CD14-positive monocyte (primary cell): ENCODE results near the gene PKHD1. TPM values are rescaled to one million over a fixed set of nuclear protein-coding genes. Genes with fewer than 3 reads are reported as not detected.

ENCODE experiments used
- DNase-seq, 3 donors: peaks; one replicate each; pipeline ENCODE4 v3.0.0-alpha.2; 2011 to 2022
- H2AFZ ChIP-seq: 2 replicates; pipeline ENCODE4 v1.6.0; 2012; ENCODE audit warnings: mild to moderate bottlenecking, low read depth, low read length, inconsistent platforms; ENCODE audit not compliant: insufficient read depth, poor library complexity, severe bottlenecking
- H3K27ac ChIP-seq, 2 donors: 1 replicate in 1 of 2; 2 replicates in 1 of 2; pipeline ENCODE4 v1.5.1; 2012 to 2013; ENCODE audit warnings: low read length in 2 of 2, control low read depth in 1 of 2, inconsistent platforms in 1 of 2, low read depth in 1 of 2, mild to moderate bottlenecking in 1 of 2
- H3K27me3 ChIP-seq, 2 donors: one replicate each; pipeline versions ENCODE4 v1.6.0 to v1.6.1; 2011 to 2013; ENCODE audit warnings: low read length in 2 of 2; ENCODE audit not compliant: control insufficient read depth in 2 of 2, insufficient read depth in 2 of 2
- H3K36me3 ChIP-seq, 2 donors: replicated peaks in 1 of 2; 1 replicate in 1 of 2; 2 replicates in 1 of 2; pipeline versions ENCODE4 v1.5.1 to v1.6.1; 2012 to 2013; ENCODE audit warnings: low read length in 2 of 2, control low read depth in 1 of 2, inconsistent platforms in 1 of 2, mild to moderate bottlenecking in 1 of 2; ENCODE audit not compliant: insufficient read depth in 2 of 2, control insufficient read depth in 1 of 2
- H3K4me1 ChIP-seq, 2 donors: 1 replicate in 1 of 2; 2 replicates in 1 of 2; pipeline versions ENCODE4 v1.5.1 to v1.6.1; 2012 to 2013; ENCODE audit warnings: low read length in 2 of 2, control low read depth in 1 of 2, inconsistent platforms in 1 of 2, mild to moderate bottlenecking in 1 of 2, moderate library complexity in 1 of 2; ENCODE audit not compliant: insufficient read depth in 2 of 2, control insufficient read depth in 1 of 2
- H3K4me2 ChIP-seq: replicated peaks from 2 replicates; pipeline ENCODE3; 2012; ENCODE audit warnings: low read length, moderate library complexity, mild to moderate bottlenecking; ENCODE audit not compliant: poor library complexity, severe bottlenecking; ENCODE audit errors: extremely low read depth
- H3K4me3 ChIP-seq, 3 experiments: fragments of 200-600 bp in 1 of 3; sonication (generic) in 1 of 3; replicated peaks in 1 of 3; 1 replicate in 2 of 3; 2 replicates in 1 of 3; pipeline ENCODE4 v1.5.1; 2011 to 2013; ENCODE audit warnings: low read length in 3 of 3, mild to moderate bottlenecking in 3 of 3, control low read depth in 2 of 3, low read depth in 2 of 3, inconsistent platforms in 1 of 3, moderate library complexity in 1 of 3
- H3K79me2 ChIP-seq: 2 replicates; pipeline ENCODE4 v1.6.0; 2012; ENCODE audit warnings: mild to moderate bottlenecking, control low read depth, inconsistent platforms, low read length, moderate library complexity; ENCODE audit not compliant: insufficient read depth
- H3K9ac ChIP-seq: 2 replicates; pipeline ENCODE4 v1.6.0; 2017; ENCODE audit warnings: low read length, mild to moderate bottlenecking; ENCODE audit not compliant: insufficient read depth, poor library complexity, severe bottlenecking
- H3K9me3 ChIP-seq, 2 donors: replicated peaks in 1 of 2; 1 replicate in 1 of 2; 2 replicates in 1 of 2; pipeline versions ENCODE4 v1.5.1 to v1.6.1; 2012 to 2013; ENCODE audit warnings: low read length in 2 of 2, control low read depth in 1 of 2; ENCODE audit not compliant: control insufficient read depth in 1 of 2, insufficient read depth in 1 of 2
- H4K20me1 ChIP-seq: 2 replicates; pipeline ENCODE4 v1.6.0; 2012; ENCODE audit warnings: mild to moderate bottlenecking, low read length, control low read depth, moderate library complexity; ENCODE audit not compliant: insufficient read depth
- H3K27ac Mint-ChIP-seq, 7 donors: one replicate each; pipeline ENCODE4 v1.8.0; 2020; ENCODE audit warnings: mild to moderate bottlenecking in 7 of 7, mixed read lengths in 7 of 7, moderate library complexity in 6 of 7, inconsistent platforms in 2 of 7
- H3K27me3 Mint-ChIP-seq, 3 donors: one replicate each; pipeline ENCODE4 v1.8.0; 2021 to 2022; ENCODE audit warnings: low read depth in 3 of 3, mild to moderate bottlenecking in 3 of 3, mixed read lengths in 3 of 3, moderate library complexity in 3 of 3, inconsistent platforms in 1 of 3
- H3K36me3 Mint-ChIP-seq, 2 donors: one replicate each; pipeline ENCODE4 v1.8.0; 2020; ENCODE audit warnings: mixed read lengths in 2 of 2, inconsistent platforms in 1 of 2, mild to moderate bottlenecking in 1 of 2
- H3K4me1 Mint-ChIP-seq: one replicate; pipeline ENCODE4 v1.8.0; 2020; ENCODE audit warnings: mild to moderate bottlenecking, mixed read lengths
- H3K4me3 Mint-ChIP-seq, 2 donors: one replicate each; pipeline ENCODE4 v1.8.0; 2020; ENCODE audit warnings: mild to moderate bottlenecking in 2 of 2, mixed read lengths in 2 of 2, moderate library complexity in 1 of 2
- H3K9me3 Mint-ChIP-seq, 7 donors: one replicate each; pipeline ENCODE4 v1.8.0; 2020 to 2022; ENCODE audit warnings: mixed read lengths in 7 of 7, mild to moderate bottlenecking in 6 of 7, moderate library complexity in 6 of 7, inconsistent platforms in 2 of 7
- WGBS: methylation state at CpG from one replicate; pipeline ENCODE4 v1.1.5; 2013; ENCODE audit warnings: missing lambda C conversion rate; ENCODE audit not compliant: insufficient coverage; 5-methylcytosine and 5-hydroxymethylcytosine counted together
- intact Hi-C, 2 donors: fragments of 100-400 bp; cut with micrococcal nuclease; formaldehyde crosslinking; loops; one replicate each; pipeline versions ENCODE4 v1.15.0 to v1.15.1; 2023
- polyA plus RNA-seq, 3 donors: library from polyadenylated mRNA; depleted of rRNA in 1 of 3; unstranded in 2 of 3; stranded (reverse) in 1 of 3; fragments of 300-500 nt in 2 of 3; fragments of >200 nt in 1 of 3; fragmentation: Illumina TruSeq in 2 of 3; gene quantifications; 1 replicate in 2 of 3; 2 replicates in 1 of 3; pipeline ENCODE4 v1.2.3, GENCODE V29; 2012 to 2021
- TF ChIP-seq, protein P1 (sequence below): fragments of 200-600 bp; IDR thresholded peaks from one replicate; pipeline ENCODE4 v1.8.0; 2022; ENCODE audit warnings: antibody characterized with exemption, mild to moderate bottlenecking

PKHD1 gene
- polyA plus RNA-seq, 3 donors: not detected

DNA sequence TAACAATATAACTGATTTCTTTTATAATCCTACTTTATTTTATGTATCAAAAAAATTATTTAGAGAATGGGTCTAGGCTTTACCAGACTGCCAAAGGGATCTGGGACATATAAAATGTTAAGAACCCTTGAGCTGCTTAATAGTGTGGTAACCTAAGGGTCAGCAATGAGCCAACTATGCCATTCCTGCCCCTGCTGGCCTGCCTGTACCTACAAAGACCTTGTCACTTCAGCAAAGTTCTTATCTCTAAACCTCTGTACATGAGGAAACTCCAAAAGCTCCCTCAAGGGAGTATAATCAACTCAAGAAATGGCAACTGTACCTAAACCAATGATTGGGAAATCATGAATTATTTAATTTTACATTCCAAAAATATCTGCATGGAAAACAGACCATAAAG, 266.9 kb downstream of the PKHD1 start:
- intact Hi-C loops: no loop called here
- Mint-ChIP-seq H3K27me3 (peaks cover 0 to 5% (median 1%) of the 10 kb centered on the region in 3 donors), H3K4me1 (no peaks in the 10 kb centered on the region), H3K4me3 (no peak overlapping the region), H3K9me3 (peaks cover 0 to 2% (median 0%) of the 10 kb centered on the region in 7 donors), H3K27ac (no peak overlapping the region), H3K36me3 (no peaks in the 10 kb centered on the region)
- no peaks in the 10 kb centered on the region for H3K27me3 ChIP-seq
- TF ChIP-seq, protein P1, sequence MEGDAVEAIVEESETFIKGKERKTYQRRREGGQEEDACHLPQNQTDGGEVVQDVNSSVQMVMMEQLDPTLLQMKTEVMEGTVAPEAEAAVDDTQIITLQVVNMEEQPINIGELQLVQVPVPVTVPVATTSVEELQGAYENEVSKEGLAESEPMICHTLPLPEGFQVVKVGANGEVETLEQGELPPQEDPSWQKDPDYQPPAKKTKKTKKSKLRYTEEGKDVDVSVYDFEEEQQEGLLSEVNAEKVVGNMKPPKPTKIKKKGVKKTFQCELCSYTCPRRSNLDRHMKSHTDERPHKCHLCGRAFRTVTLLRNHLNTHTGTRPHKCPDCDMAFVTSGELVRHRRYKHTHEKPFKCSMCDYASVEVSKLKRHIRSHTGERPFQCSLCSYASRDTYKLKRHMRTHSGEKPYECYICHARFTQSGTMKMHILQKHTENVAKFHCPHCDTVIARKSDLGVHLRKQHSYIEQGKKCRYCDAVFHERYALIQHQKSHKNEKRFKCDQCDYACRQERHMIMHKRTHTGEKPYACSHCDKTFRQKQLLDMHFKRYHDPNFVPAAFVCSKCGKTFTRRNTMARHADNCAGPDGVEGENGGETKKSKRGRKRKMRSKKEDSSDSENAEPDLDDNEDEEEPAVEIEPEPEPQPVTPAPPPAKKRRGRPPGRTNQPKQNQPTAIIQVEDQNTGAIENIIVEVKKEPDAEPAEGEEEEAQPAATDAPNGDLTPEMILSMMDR: no peak
- H3K4me1 ChIP-seq: no peaks in the 10 kb centered on the region
- no peaks in the 10 kb centered on the region for H4K20me1 ChIP-seq
- H3K36me3 ChIP-seq: no peaks in the 10 kb centered on the region
- H3K4me2 ChIP-seq: no peak overlapping the region
- H2AFZ ChIP-seq: no peak overlapping the region
- H3K79me2 ChIP-seq: no peaks in the 10 kb centered on the region
- DNase-seq: no peak
- no peaks in the 10 kb centered on the region for H3K9me3 ChIP-seq
- no peak overlapping the region for H3K27ac ChIP-seq
- no peak overlapping the region for H3K9ac ChIP-seq
- no peak overlapping the region for H3K4me3 ChIP-seq

- Histone ChIP-seq H3K27me3 (no peaks in the 10 kb centered on the region), H3K9me3 (no peaks in the 10 kb centered on the region), H3K4me2 (no peak overlapping the region), H3K79me2 (no peaks in the 10 kb centered on the region), H3K9ac (no peak overlapping the region), H3K4me3 (no peak overlapping the region), H3K4me1 (no peaks in the 10 kb centered on the region), H3K27ac (no peak overlapping the region), H2AFZ (no peak overlapping the region), H4K20me1 (no peaks in the 10 kb centered on the region), H3K36me3 (no peaks in the 10 kb centered on the region)
- Mint-ChIP-seq H3K27ac (no peak overlapping the region), H3K4me3 (no peak overlapping the region), H3K9me3 (peaks cover 0 to 2% (median 0%) of the 10 kb centered on the region in 7 donors), H3K4me1 (no peaks in the 10 kb centered on the region), H3K36me3 (no peaks in the 10 kb centered on the region), H3K27me3 (peaks cover 0 to 5% (median 1%) of the 10 kb centered on the region in 3 donors)
- WGBS: 100% methylated on average over 1 of the region's 6 CpGs
- TF ChIP-seq, protein P1: no peak
- DNase-seq: no peak
- intact Hi-C loops: no loop called here
Observed at GRCh38 chr6:51818520-51819022, 268.8 kb downstream of the PKHD1 start.
